GM19193 (cell line): ENCODE data around the gene LGALS3BP.

Source experiments
- POLR2A ChIP-seq: IDR thresholded peaks from 4 replicates; pipeline ENCODE4 v1.6.1; 2011; ENCODE audit not compliant: insufficient read depth, insufficient read length; ENCODE audit errors: extremely low read depth

The LGALS3BP gene

DNA sequence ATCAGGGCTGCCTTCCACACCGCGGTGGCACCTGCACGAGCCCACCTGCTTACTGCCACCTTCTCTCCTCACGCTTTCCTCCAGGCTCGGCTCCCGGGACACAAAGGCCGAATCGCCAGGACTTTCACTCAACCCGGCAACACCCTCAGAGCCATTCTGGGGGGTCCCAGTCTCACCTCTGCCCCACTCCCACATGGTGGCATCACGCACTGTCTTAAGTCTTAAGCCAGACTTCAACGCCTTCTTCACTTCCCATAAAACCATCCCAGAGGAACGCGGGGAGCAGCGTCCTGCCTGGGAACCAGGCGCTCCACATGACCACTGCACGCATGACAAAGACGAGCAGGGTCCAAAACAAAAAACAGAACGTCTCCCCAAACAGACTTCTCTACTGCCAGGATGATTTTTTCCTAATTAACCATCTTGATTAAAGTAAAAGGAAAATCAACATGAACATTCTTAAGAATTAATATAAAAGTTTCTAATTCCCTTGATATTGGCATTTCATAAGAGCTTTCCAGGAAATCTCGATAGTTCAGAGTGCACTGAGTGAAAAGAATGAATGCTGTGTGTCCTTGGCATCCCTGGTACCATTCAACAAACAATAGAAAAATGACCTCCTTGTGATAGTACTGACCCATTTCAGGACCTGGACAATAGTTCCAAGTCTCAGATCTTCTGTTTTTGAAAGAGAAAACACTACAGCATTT lies 27.2 kb upstream of the LGALS3BP start:
- TF ChIP-seq POLR2A: no peak

DNA sequence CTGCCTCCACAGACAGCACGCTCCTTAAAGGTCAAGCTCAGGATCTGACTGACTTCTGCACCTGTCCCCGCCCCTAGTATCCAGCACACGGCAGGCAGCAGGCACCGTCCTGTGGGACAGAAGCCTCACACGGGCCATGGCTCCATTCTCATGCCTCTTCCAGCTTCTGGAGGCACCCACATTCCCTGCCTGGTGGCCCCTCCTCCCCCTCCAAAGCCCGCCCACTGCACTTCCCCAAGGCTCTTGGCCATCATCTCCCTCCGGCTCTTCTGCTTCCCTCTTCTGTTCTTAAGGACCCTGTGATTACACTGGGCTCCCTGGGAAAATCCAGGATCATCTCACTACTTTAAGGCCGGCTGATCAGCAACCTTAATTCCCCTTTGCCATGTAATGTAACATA lies 26.3 kb upstream of the LGALS3BP start:
- no peak for TF ChIP-seq POLR2A

GRCh38 chr17:79005063-79005861 lies 25.5 kb upstream of the LGALS3BP start:
- no peak for TF ChIP-seq POLR2A

GRCh38 chr17:79003661-79004411 lies 24.1 kb upstream of the LGALS3BP start:
- TF ChIP-seq POLR2A: no peak

- TF ChIP-seq POLR2A: no peak
Observed at GRCh38 chr17:79002796-79003593, 23.3 kb upstream of the LGALS3BP start.

GRCh38 chr17:79002291-79002690 lies 22.6 kb upstream of the LGALS3BP start:
- no peak for TF ChIP-seq POLR2A

GRCh38 chr17:79001190-79002020 lies 21.7 kb upstream of the LGALS3BP start:
- no peak for TF ChIP-seq POLR2A

DNA sequence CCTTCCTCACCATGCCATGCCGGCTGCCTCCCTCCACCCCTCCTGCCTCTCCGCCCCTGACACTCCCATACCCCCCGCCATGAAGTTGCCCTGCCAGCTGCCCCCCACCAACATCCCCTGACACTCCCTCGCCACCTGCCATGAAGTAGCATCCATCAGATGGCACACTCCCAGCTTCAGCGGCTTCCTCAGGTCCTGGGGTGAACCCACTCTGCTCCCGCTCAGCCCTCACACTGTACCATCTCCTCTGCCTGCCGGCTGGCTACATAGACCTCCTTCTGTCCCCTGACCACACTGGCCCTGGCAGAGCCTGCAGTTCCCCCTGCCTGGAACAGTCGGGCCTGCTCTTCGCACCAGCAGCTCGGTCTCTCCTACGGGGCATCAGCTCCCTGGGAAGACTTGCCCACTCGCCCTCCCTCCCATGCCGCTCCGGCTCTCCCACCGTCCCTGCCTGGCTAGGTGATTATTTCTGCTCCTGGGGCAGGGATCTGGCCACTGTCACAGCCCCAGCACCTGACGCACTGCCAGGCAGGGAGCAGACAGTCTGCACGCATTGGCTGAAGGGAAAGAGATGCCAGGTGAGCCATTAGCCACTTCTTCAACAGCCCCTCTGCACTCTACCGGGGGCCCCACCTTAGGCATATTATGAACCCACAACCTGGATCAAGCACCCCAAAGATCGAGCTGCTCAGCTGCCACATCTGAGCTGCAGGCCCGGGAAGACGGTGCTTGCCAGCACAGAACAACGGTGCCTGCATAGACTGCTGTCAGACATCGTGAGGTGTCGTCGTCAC lies 20.9 kb upstream of the LGALS3BP start:
- no peak for TF ChIP-seq POLR2A

- no peak for TF ChIP-seq POLR2A
Observed at GRCh38 chr17:78999947-79000395, 20.2 kb upstream of the LGALS3BP start.

DNA sequence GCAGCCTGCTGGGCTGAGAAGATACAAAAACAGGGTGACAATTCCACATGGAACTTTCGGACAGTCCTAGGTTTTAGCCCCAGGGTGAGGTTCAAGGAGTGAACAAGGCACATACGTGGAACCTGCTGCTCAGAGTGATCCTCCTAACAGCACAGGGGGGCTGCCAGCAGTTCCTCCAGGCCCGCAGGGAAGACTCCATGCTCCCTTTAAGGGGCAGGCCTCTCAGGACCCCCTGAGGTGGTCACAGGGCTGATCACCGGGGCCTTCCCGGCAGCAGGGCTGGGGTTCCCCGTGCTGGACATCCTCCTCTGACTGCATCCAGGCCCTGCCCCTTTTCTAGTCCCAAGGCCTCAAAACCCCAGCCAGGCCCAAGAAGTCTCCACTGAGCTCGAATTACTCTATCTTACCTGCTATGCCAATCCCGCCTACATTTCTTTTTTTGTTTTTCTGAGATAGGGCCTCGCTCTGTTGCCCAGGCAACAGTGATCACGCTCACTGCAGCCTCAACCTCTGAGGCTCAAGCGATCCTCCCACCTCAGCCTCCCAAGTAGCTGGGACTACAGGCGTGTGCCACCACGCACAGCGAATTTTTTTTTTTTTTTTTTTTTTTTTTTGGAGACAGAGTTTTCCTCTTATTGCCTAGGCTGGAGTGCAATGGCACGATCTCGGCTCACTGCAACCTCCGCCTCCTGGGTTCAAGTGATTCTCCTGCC lies 19.5 kb upstream of the LGALS3BP start:
- no peak for TF ChIP-seq POLR2A

- no peak for TF ChIP-seq POLR2A
Observed at GRCh38 chr17:78998311-78999055, 18.8 kb upstream of the LGALS3BP start.

DNA sequence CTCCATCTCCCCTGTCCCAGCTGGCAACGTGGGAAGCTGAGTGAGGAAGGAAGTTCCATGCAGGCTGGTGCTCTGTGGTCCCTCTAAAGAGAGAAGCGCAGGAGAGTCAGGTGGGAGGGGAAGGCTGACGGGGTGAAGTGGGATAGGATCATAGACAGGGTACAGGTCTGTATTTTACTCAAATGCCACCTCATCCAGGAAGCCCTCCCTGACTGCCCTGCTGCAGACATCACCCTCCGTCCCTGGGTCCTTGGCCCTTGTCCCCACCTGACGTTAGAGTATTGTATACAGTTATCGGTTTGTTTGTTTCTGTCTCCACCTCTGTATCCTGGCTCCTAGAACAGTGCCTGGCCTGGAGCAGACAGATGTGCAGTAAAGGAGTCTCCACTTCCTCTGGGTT lies 18.2 kb upstream of the LGALS3BP start:
- no peak for TF ChIP-seq POLR2A

GRCh38 chr17:78997231-78997741 lies 17.6 kb upstream of the LGALS3BP start:
- TF ChIP-seq POLR2A: no peak
